NCI-H146 (cell line): Measurements from ENCODE around the gene SLC12A2.
A peak's percentile ranks its signal among the peaks of the same experiment; 100 is the strongest.

Experiments used
- DNase-seq: peaks from one replicate; lab custom pipeline; 2025; lab: John Stamatoyannopoulos, UW

Gene SLC12A2

GRCh38 chr5:128083033-128083810, at the start of gene SLC12A2:
Gene SLC12A2 (plus strand): TSS chr5:128083766. CDS start chr5:128083955, 189 bp downstream.
- DNase-seq: peak; percentile 94

- DNase-seq: peak; percentile 76
Measured at GRCh38 chr5:128035689-128036088, 47.9 kb upstream of the SLC12A2 start.

GRCh38 chr5:128036950-128037349, 46.6 kb upstream of the SLC12A2 start:
- peak; percentile 25 for DNase-seq

- no peak for DNase-seq
Measured at GRCh38 chr5:128038643-128039042, 44.9 kb upstream of the SLC12A2 start.

- no peak for DNase-seq
Measured at GRCh38 chr5:128040927-128041326, 42.6 kb upstream of the SLC12A2 start.

- DNase-seq: no peak
Measured at GRCh38 chr5:128052780-128053179, 30.8 kb upstream of the SLC12A2 start.

GRCh38 chr5:128053291-128053954, 30.1 kb upstream of the SLC12A2 start:
- DNase-seq: no peak

- DNase-seq: no peak
Measured at GRCh38 chr5:128060644-128061385, 22.8 kb upstream of the SLC12A2 start.

GRCh38 chr5:128062172-128062746, 21.3 kb upstream of the SLC12A2 start:
- DNase-seq: no peak

- DNase-seq: no peak
Measured at GRCh38 chr5:128074171-128074570, 9.4 kb upstream of the SLC12A2 start.

GRCh38 chr5:128074953-128075352, 8.6 kb upstream of the SLC12A2 start:
- no peak for DNase-seq

- DNase-seq: no peak
Measured at GRCh38 chr5:128077526-128077925, 6.0 kb upstream of the SLC12A2 start.

- DNase-seq: no peak
Measured at GRCh38 chr5:128081111-128081851, 2.3 kb upstream of the SLC12A2 start.

- DNase-seq: no peak
Measured at GRCh38 chr5:128082551-128083032, 974 bp upstream of the SLC12A2 start.

GRCh38 chr5:128083811-128084227, 253 bp downstream of the SLC12A2 start:
- no peak for DNase-seq

GRCh38 chr5:128084228-128085167, 932 bp downstream of the SLC12A2 start:
- DNase-seq: peak; percentile 44

- DNase-seq: no peak
Measured at GRCh38 chr5:128085413-128085812, 1.8 kb downstream of the SLC12A2 start.

GRCh38 chr5:128091579-128091978, 8.0 kb downstream of the SLC12A2 start:
- DNase-seq: no peak

- DNase-seq: no peak
Measured at GRCh38 chr5:128092144-128092543, 8.6 kb downstream of the SLC12A2 start.

- DNase-seq: no peak
Measured at GRCh38 chr5:128093368-128093767, 9.8 kb downstream of the SLC12A2 start.
